HepG2 (cell line): ENCODE data around the gene MRPS7. TPM values are rescaled to one million over a fixed set of nuclear protein-coding genes. Genes with fewer than 3 reads are reported as not detected.
A peak's percentile ranks its signal among the peaks of the same experiment; 100 is the strongest.

Source experiments
- ATAC-seq: fragments of 200-7000 bp; cut with Tn5 transposase; 3 replicates; pipeline ENCODE4 v1.9.1; 2020; ENCODE audit warnings: mild to moderate bottlenecking, moderate library complexity
- BruUV-seq: library from RNA; stranded (reverse); fragments of 400-500 nt; replicated peaks from 2 replicates; lab custom pipeline; 2021; lab: Mats Ljungman, UMichigan
- CTCF ChIA-PET: fragments of 300-600 bp; formaldehyde crosslinking; extraction: SDS; loops from one replicate; lab custom pipeline; 2021; ENCODE audit warnings: low total read pairs, inconsistent platforms, low intra/inter-chr PET ratio; lab: Yijun Ruan, JAX
- POLR2A ChIA-PET: fragments of 350-600 bp; sonication (Branson Sonifier 250); formaldehyde crosslinking; loops from one replicate; lab custom pipeline; 2020; ENCODE audit warnings: antibody characterized with exemption, inconsistent platforms; lab: Yijun Ruan, JAX
- DNase-seq: peaks from one replicate; pipeline ENCODE4 v3.0.0-alpha.2; 2015; ENCODE audit warnings: low spot score
- FAIRE-seq: peaks from 3 replicates; lab custom pipeline; 2011; peaks lifted over from hg19 to GRCh38; lab: Jason Lieb, UNC
- H2AFZ ChIP-seq: one replicate; pipeline ENCODE4 v1.6.1; 2011; ENCODE audit warnings: low read length, inconsistent platforms
- H3K27ac ChIP-seq: fragments of 300-600 bp; 3 replicates; pipeline ENCODE4 v1.8.0; 2011; ENCODE audit warnings: mixed run types, mild to moderate bottlenecking, mixed read lengths, low read length, inconsistent platforms; ENCODE audit not compliant: insufficient read depth; ENCODE audit errors: extremely low read length
- H3K27me3 ChIP-seq, 2 experiments: fragments of 200-600 bp in 1 of 2; 2 replicates in 1 of 2; 3 replicates in 1 of 2; pipeline versions ENCODE4 v1.6.0 to v1.8.0; 2011; ENCODE audit warnings: low read length in 2 of 2, mild to moderate bottlenecking in 2 of 2, moderate library complexity in 2 of 2, inconsistent platforms in 1 of 2; ENCODE audit not compliant: insufficient read depth in 2 of 2, control insufficient read depth in 1 of 2
- H3K36me3 ChIP-seq, 2 experiments: fragments of 200-600 bp in 1 of 2; replicated peaks in 1 of 2; 2 replicates in 1 of 2; 3 replicates in 1 of 2; pipeline versions ENCODE4 v1.5.1 to v1.8.0; 2011; ENCODE audit warnings: low read length in 2 of 2, inconsistent platforms in 1 of 2; ENCODE audit not compliant: insufficient read depth in 2 of 2, control insufficient read depth in 1 of 2
- H3K4me1 ChIP-seq: 2 replicates; pipeline ENCODE4 v1.5.1; 2012; ENCODE audit warnings: low read length, inconsistent platforms; ENCODE audit not compliant: insufficient read depth
- H3K4me2 ChIP-seq: 2 replicates; pipeline ENCODE4 v1.6.0; 2011; ENCODE audit warnings: low read depth, low read length, inconsistent platforms
- H3K4me3 ChIP-seq, 3 experiments: fragments of 200-600 bp in 1 of 3; sonication (generic), shearing (Covaris generic) in 1 of 3; replicated peaks in 1 of 3; 2 replicates each; pipeline ENCODE4 v1.5.1; 2011 to 2016; ENCODE audit warnings: low read length in 3 of 3, inconsistent platforms in 2 of 3, low read depth in 2 of 3, mild to moderate bottlenecking in 2 of 3, control low read depth in 1 of 3, mixed read lengths in 1 of 3; ENCODE audit not compliant: insufficient read depth in 1 of 3
- H3K79me2 ChIP-seq: one replicate; pipeline ENCODE4 v1.6.1; 2011; ENCODE audit warnings: low read length, inconsistent platforms; ENCODE audit not compliant: insufficient read depth
- H3K9ac ChIP-seq: 2 replicates; pipeline ENCODE4 v1.6.0; 2011; ENCODE audit warnings: mild to moderate bottlenecking, low read depth, low read length, inconsistent platforms; ENCODE audit not compliant: insufficient read depth
- H3K9me3 ChIP-seq: 2 replicates; pipeline ENCODE4 v1.5.1; 2012; ENCODE audit warnings: mild to moderate bottlenecking, low read length
- H4K20me1 ChIP-seq: 2 replicates; pipeline ENCODE4 v1.6.0; 2011; ENCODE audit warnings: inconsistent platforms, mild to moderate bottlenecking, low read length, moderate library complexity; ENCODE audit not compliant: insufficient read depth
- BCL6 ChIP-seq: IDR thresholded peaks from 2 replicates; pipeline ENCODE4 v1.6.1; 2016; ENCODE audit warnings: missing genetic modification reagents, missing compliant biosample characterization
- DMTF1 ChIP-seq: sonication (generic); formaldehyde crosslinking; IDR thresholded peaks from 2 replicates; pipeline ENCODE4 v1.4.0; 2020; ENCODE audit warnings: mild to moderate bottlenecking, missing genetic modification reagents
- FOSL2 ChIP-seq: sonication (generic); formaldehyde crosslinking; IDR thresholded peaks from 2 replicates; pipeline ENCODE4 v1.4.0; 2020; ENCODE audit warnings: missing genetic modification reagents
- KDM2A ChIP-seq: sonication (generic); formaldehyde crosslinking; IDR thresholded peaks from 2 replicates; pipeline ENCODE4 v1.4.0; 2020; ENCODE audit warnings: low read depth, missing genetic modification reagents, borderline replicate concordance
- MIER2 ChIP-seq: IDR thresholded peaks from 2 replicates; pipeline ENCODE4 v1.6.1; 2016; ENCODE audit warnings: missing biosample characterization, missing genetic modification reagents
- NONO ChIP-seq, 2 experiments: fragments of 450-650 bp in 1 of 2; sonication (generic) in 1 of 2; formaldehyde crosslinking in 1 of 2; IDR thresholded peaks in 1 of 2; conservative IDR thresholded peaks in 1 of 2; 2 replicates each; pipeline versions ENCODE4 v1.6.1 to v1.8.0; 2017 to 2022; ENCODE audit warnings: mild to moderate bottlenecking in 1 of 2, missing genetic modification reagents in 1 of 2, moderate library complexity in 1 of 2
- NR2F1 ChIP-seq, 2 experiments: fragments of 450-650 bp in 1 of 2; formaldehyde crosslinking in 1 of 2; IDR thresholded peaks; 2 replicates each; pipeline versions ENCODE4 v1.5.0 to v1.6.1; 2016 to 2020; ENCODE audit warnings: mild to moderate bottlenecking in 1 of 2, missing compliant biosample characterization in 1 of 2, missing genetic modification reagents in 1 of 2, moderate library complexity in 1 of 2
- RXRA ChIP-seq: sonication (generic); formaldehyde crosslinking; IDR thresholded peaks from 2 replicates; pipeline ENCODE4 v1.5.1; 2020; ENCODE audit warnings: missing genetic modification reagents
- RXRB ChIP-seq: IDR thresholded peaks from 2 replicates; pipeline ENCODE4 v1.6.1; 2016; ENCODE audit warnings: borderline replicate concordance, missing genetic modification reagents, missing compliant biosample characterization
- TEF ChIP-seq: sonication (generic); formaldehyde crosslinking; IDR thresholded peaks from 2 replicates; pipeline ENCODE4 v1.5.0; 2020; ENCODE audit warnings: missing genetic modification reagents
- THAP11 ChIP-seq: IDR thresholded peaks from 2 replicates; pipeline ENCODE4 v1.6.1; 2016; ENCODE audit warnings: missing biosample characterization, missing genetic modification reagents
- ZBTB39 ChIP-seq: sonication (generic); formaldehyde crosslinking; IDR thresholded peaks from 2 replicates; pipeline ENCODE4 v1.5.0; 2020; ENCODE audit warnings: missing genetic modification reagents
- ZFP36L2 ChIP-seq: sonication (generic); formaldehyde crosslinking; IDR thresholded peaks from 2 replicates; pipeline ENCODE4 v1.4.0; 2020; ENCODE audit warnings: missing genetic modification reagents
- ZFX ChIP-seq: sonication (generic); formaldehyde crosslinking; IDR thresholded peaks from 2 replicates; pipeline ENCODE4 v1.4.0; 2020; ENCODE audit warnings: mild to moderate bottlenecking, low read depth, missing genetic modification reagents, moderate library complexity
- ZNF569 ChIP-seq: sonication (generic); formaldehyde crosslinking; IDR thresholded peaks from 2 replicates; pipeline ENCODE4 v1.5.0; 2020; ENCODE audit warnings: mild to moderate bottlenecking, missing genetic modification reagents, moderate library complexity, borderline replicate concordance
- ZNF770 ChIP-seq: sonication (generic); formaldehyde crosslinking; IDR thresholded peaks from 2 replicates; pipeline ENCODE4 v1.5.0; 2020; ENCODE audit warnings: mild to moderate bottlenecking, missing genetic modification reagents
- WGBS: methylation state at CpG from one replicate; pipeline ENCODE4 v1.1.6; 2017; ENCODE audit warnings: low lambda C conversion rate; 5-methylcytosine and 5-hydroxymethylcytosine counted together
- in situ Hi-C: cut with HindIII; loops from 2 replicates; pipeline ENCODE4 v1.10.0; 2017; ENCODE audit warnings: low pct_unique_long_range_greater_than_20kb; ENCODE audit not compliant: extremely low pct_ligation_motif_present
- intact Hi-C: fragments of 100-400 bp; cut with micrococcal nuclease; formaldehyde crosslinking; loops from one replicate; pipeline ENCODE4 v1.10.0; 2022; ENCODE audit not compliant: unreplicated experiment
- polyA plus RNA-seq, 8 experiments: library from polyadenylated mRNA; depleted of rRNA in 3 of 8; stranded (reverse) in 7 of 8; unstranded in 1 of 8; fragments of >200 nt; fragmentation: Illumina TruSeq in 4 of 8; extraction: Trizol in 4 of 8; gene quantifications; 2 replicates each; pipeline versions ENCODE4 v1.2.1 to v1.2.3, GENCODE V29; 2011 to 2016; ENCODE audit warnings: low read depth in 4 of 8, missing spikeins in 1 of 8, mixed read lengths in 1 of 8; ENCODE audit not compliant: insufficient read depth in 1 of 8
- total RNA-seq, 5 experiments: library from RNA; depleted of rRNA; stranded (reverse); fragments of >200 nt; fragmentation: Illumina TruSeq; extraction: Trizol; gene quantifications; 2 replicates each; pipeline ENCODE4 v1.2.3, GENCODE V29; 2016; ENCODE audit warnings: low read depth in 1 of 5

The MRPS7 gene
- total and polyA plus RNA-seq, 2 of the 13 experiments (the other 11 are each of a cell fraction or from before 2014, with no cell fraction given), result 97.0 to 162 TPM

GRCh38 chr17:75313941-75314551 is 52.4 kb downstream of the MRPS7 start:
- DNase-seq (peak; percentile 73), FAIRE-seq (peak; percentile 63), ATAC-seq (peak; percentile 46)
- Histone ChIP-seq H2AFZ (no peak overlapping the region), H3K4me3 (no peak overlapping the region), H3K9ac (no peak overlapping the region), H3K4me2 (peak overlapping the region; percentile 23; the same call in 1 of the 2 replicates), H3K27me3 (no peaks in the 10 kb centered on the region), H3K79me2 (no peaks in the 10 kb centered on the region), H3K36me3 (peaks cover 3 to 15% of the 10 kb centered on the region in 2 experiments; a peak in 3 of 5 replicates), H3K4me1 (peaks cover 49% of the 10 kb centered on the region), H3K9me3 (no peaks in the 10 kb centered on the region), H3K27ac (peak overlapping the region; percentile 25), H4K20me1 (no peaks in the 10 kb centered on the region)
- intact Hi-C loops, result no loop called here
- BruUV-seq, result no TSS peak
- in situ Hi-C loops, result no loop called here
- ChIA-PET POLR2A (interaction anchor here (1.0 to 3.2 kb wide), 3 partner anchors 9 to 92 kb away, joined by 3 to 7 read pairs (median 6); partner anchors contain the start of gene GRB2), CTCF (no interaction called here)
- WGBS, result 50% methylated on average over 11 of the region's 14 CpGs
- TF ChIP-seq ZNF770 (CRISPR knock-in tag), result peak; percentile 91
- TF ChIP-seq ZNF569 (CRISPR knock-in tag), result no peak
- TF ChIP-seq ZFP36L2 (CRISPR knock-in tag), result no peak
- peak; percentile 95 for TF ChIP-seq TEF (CRISPR knock-in tag)
- 0 out of 2 replicates have a peak, but pooled peaks have one; percentile 39 for TF ChIP-seq ZBTB39
- peak; percentile 83 for TF ChIP-seq RXRB (CRISPR knock-in tag)
- 0 out of 2 replicates have a peak, but pooled peaks have one; percentile 14 for TF ChIP-seq KDM2A
- peak; percentile 54 for TF ChIP-seq FOSL2 (CRISPR knock-in tag)
- TF ChIP-seq RXRA, result peak; percentile 49; the same call in 1 of the 2 replicates
- TF ChIP-seq NR2F1 (CRISPR knock-in tag; IDR thresholded peaks at IDR 0.05), result 0 out of 4 replicates have a peak, but pooled peaks of 1 of the 2 experiments have one; percentile 24
- TF ChIP-seq DMTF1, result no peak
- 0 out of 2 replicates have a peak, but pooled peaks have one; percentile 21 for TF ChIP-seq MIER2 (CRISPR knock-in tag)
- TF ChIP-seq ZFX (CRISPR knock-in tag), result peak; percentile 18; the same call in 1 of the 2 replicates
- TF ChIP-seq THAP11 (CRISPR knock-in tag), result peak; percentile 67
- peak; percentile 52; the same call in 1 of the 2 replicates for TF ChIP-seq BCL6 (CRISPR knock-in tag)
- TF ChIP-seq NONO (IDR thresholded peaks at IDR 0.05), result no peak
- TF ChIP-seq NONO (CRISPR knock-in tag; conservative IDR thresholded peaks at IDR 0.05), result 0 out of 2 replicates have a peak, but pooled peaks have one; percentile 4
